HCT116 (cell line): ENCODE measurements around the gene FKBP6. TPM values are rescaled to one million over a fixed set of nuclear protein-coding genes. Genes with fewer than 3 reads are reported as not detected.

ENCODE experiments used
- ATAC-seq: fragments of 200-7000 bp; cut with Tn5 transposase; 2 replicates; pipeline ENCODE4 v1.9.1; 2020; ENCODE audit warnings: mild to moderate bottlenecking, moderate library complexity
- BruUV-seq: library from RNA; stranded (reverse); fragments of 400-500 nt; replicated peaks from 2 replicates; lab custom pipeline; 2021; lab: Mats Ljungman, UMichigan
- CTCF ChIA-PET: fragments of 300-600 bp; sonication (Branson Sonifier 250); formaldehyde crosslinking; loops from one replicate; lab custom pipeline; 2021; ENCODE audit warnings: antibody characterized with exemption; lab: Charles Lee
- POLR2A ChIA-PET: fragments of 300-600, 350-600 bp; sonication (Branson Sonifier 250); formaldehyde crosslinking; loops from one replicate; lab custom pipeline; 2021; ENCODE audit warnings: antibody characterized with exemption; lab: Charles Lee
- RAD21 ChIA-PET, 2 experiments: fragments of 300-600 bp; sonication (Branson Sonifier 250); formaldehyde crosslinking; loops; one replicate each; lab custom pipeline; 2023; ENCODE audit warnings: low total read pairs in 2 of 2; ENCODE audit not compliant: uncharacterized antibody in 2 of 2, unreplicated experiment in 2 of 2, low non-redundant PET in 1 of 2; lab: Charles Lee
- DNase-seq: peaks from one replicate; pipeline ENCODE4 v3.0.0-alpha.2; 2010; ENCODE audit warnings: low read depth, low spot score
- H2AFZ ChIP-seq: fragments of 200-600 bp; shearing (Covaris generic), sonication (generic); 2 replicates; pipeline ENCODE4 v1.6.1; 2017; ENCODE audit warnings: low read depth, mixed run types, mixed read lengths, antibody characterized with exemption, low read length; ENCODE audit not compliant: poor library complexity, severe bottlenecking
- H3K27ac ChIP-seq: 2 replicates; pipeline ENCODE4 v1.5.1; 2012; ENCODE audit warnings: low read depth, low read length
- H3K27me3 ChIP-seq: fragments of 200-600 bp; sonication (generic); 2 replicates; pipeline ENCODE4 v1.6.1; 2016; ENCODE audit warnings: mixed run types, low read length, mixed read lengths; ENCODE audit not compliant: insufficient read depth
- H3K36me3 ChIP-seq, 2 experiments: fragments of 200-500 bp in 1 of 2; fragments of 200-600 bp in 1 of 2; sonication (Bioruptor generic) in 1 of 2; sonication (generic) in 1 of 2; 2 replicates each; pipeline versions ENCODE4 v1.5.1 to v1.6.1; 2014 to 2016; ENCODE audit warnings: low read length in 2 of 2, inconsistent platforms in 1 of 2, mixed read lengths in 1 of 2, mixed run types in 1 of 2; ENCODE audit not compliant: insufficient read depth in 2 of 2, control insufficient read depth in 1 of 2
- H3K4me1 ChIP-seq, 2 experiments: fragments of 200-600 bp in 1 of 2; sonication (generic) in 1 of 2; 2 replicates each; pipeline versions ENCODE4 v1.5.1 to v1.6.1; 2012 to 2017; ENCODE audit warnings: low read length in 2 of 2, inconsistent platforms in 1 of 2, mild to moderate bottlenecking in 1 of 2, mixed read lengths in 1 of 2, mixed run types in 1 of 2, moderate library complexity in 1 of 2; ENCODE audit not compliant: insufficient read depth in 2 of 2, control insufficient read depth in 1 of 2
- H3K4me2 ChIP-seq: fragments of 200-600 bp; sonication (generic); 2 replicates; pipeline ENCODE4 v1.6.1; 2017; ENCODE audit warnings: mixed run types, low read length, mixed read lengths
- H3K4me3 ChIP-seq, 2 experiments: fragments of 200-600 bp in 1 of 2; sonication (generic) in 1 of 2; replicated peaks in 1 of 2; 2 replicates each; pipeline ENCODE4 v1.5.1; 2011 to 2016; ENCODE audit warnings: low read length in 2 of 2, control low read depth in 1 of 2, low read depth in 1 of 2, mild to moderate bottlenecking in 1 of 2, mixed read lengths in 1 of 2, mixed run types in 1 of 2
- H3K79me2 ChIP-seq: fragments of 200-600 bp; sonication (generic); 2 replicates; pipeline ENCODE4 v1.6.1; 2017; ENCODE audit warnings: mild to moderate bottlenecking, mixed run types, low read length, moderate library complexity, mixed read lengths; ENCODE audit not compliant: insufficient read depth
- H3K9ac ChIP-seq: fragments of 200-600 bp; sonication (generic); 2 replicates; pipeline ENCODE4 v1.6.1; 2016; ENCODE audit warnings: low read length, mixed read lengths
- H3K9me2 ChIP-seq: fragments of 200-600 bp; sonication (generic), shearing (Covaris generic); 2 replicates; pipeline ENCODE4 v1.6.1; 2017; ENCODE audit warnings: mixed run types, mild to moderate bottlenecking, moderate library complexity; ENCODE audit not compliant: insufficient read depth
- H3K9me3 ChIP-seq, 2 experiments: fragments of 200-500 bp in 1 of 2; fragments of 200-600 bp in 1 of 2; sonication (Bioruptor generic) in 1 of 2; sonication (generic) in 1 of 2; 2 replicates each; pipeline ENCODE4 v1.6.1; 2014 to 2017; ENCODE audit warnings: low read length in 2 of 2, mixed read lengths in 2 of 2, inconsistent platforms in 1 of 2, low read depth in 1 of 2, mild to moderate bottlenecking in 1 of 2, mixed run types in 1 of 2, moderate library complexity in 1 of 2; ENCODE audit not compliant: control insufficient read depth in 1 of 2, insufficient read depth in 1 of 2
- H4K20me1 ChIP-seq: fragments of 200-600 bp; sonication (generic), shearing (Covaris generic); 2 replicates; pipeline ENCODE4 v1.6.1; 2017; ENCODE audit warnings: mixed run types, mild to moderate bottlenecking, moderate library complexity; ENCODE audit not compliant: insufficient read depth
- CBX3 ChIP-seq: IDR thresholded peaks from 2 replicates; pipeline ENCODE4 v1.6.1; 2012; ENCODE audit warnings: low read depth
- CEBPB ChIP-seq: IDR thresholded peaks from 2 replicates; pipeline ENCODE4 v1.6.1; 2012; ENCODE audit warnings: low read depth
- EGR1 ChIP-seq: IDR thresholded peaks from 2 replicates; pipeline ENCODE4 v1.6.1; 2012; ENCODE audit warnings: low read depth
- POLR2A ChIP-seq: IDR thresholded peaks from 2 replicates; pipeline ENCODE4 v1.7.0; 2011; ENCODE audit warnings: borderline replicate concordance; ENCODE audit not compliant: insufficient read depth, insufficient read length; ENCODE audit errors: extremely low read depth
- SIN3A ChIP-seq: IDR thresholded peaks from 2 replicates; pipeline ENCODE4 v1.6.1; 2012; ENCODE audit warnings: low read depth
- SP1 ChIP-seq: IDR thresholded peaks from 2 replicates; pipeline ENCODE4 v1.6.1; 2012; ENCODE audit warnings: low read depth
- SRF ChIP-seq: IDR thresholded peaks from 2 replicates; pipeline ENCODE4 v1.6.1; 2012; ENCODE audit warnings: low read depth
- TCF7L2 ChIP-seq: IDR thresholded peaks from 2 replicates; pipeline ENCODE4 v1.7.0; 2011; ENCODE audit warnings: borderline replicate concordance, inconsistent platforms; ENCODE audit not compliant: insufficient read depth, insufficient read length; ENCODE audit errors: extremely low read depth
- YY1 ChIP-seq: IDR thresholded peaks from 2 replicates; pipeline ENCODE4 v1.6.1; 2011; ENCODE audit warnings: low read length, low read depth, moderate library complexity, mild to moderate bottlenecking; ENCODE audit not compliant: insufficient replicate concordance; ENCODE audit errors: extremely low read depth
- ZFX ChIP-seq: fragments of 450-650 bp; IDR thresholded peaks from 2 replicates; pipeline ENCODE4 v1.6.1; 2017
- ZNF274 ChIP-seq: fragments of 200-500 bp; sonication (Bioruptor generic); IDR thresholded peaks from 2 replicates; pipeline ENCODE4 v1.6.1; 2014; ENCODE audit warnings: mild to moderate bottlenecking, low read depth, low read length, inconsistent platforms
- intact Hi-C: fragments of 100-400 bp; cut with micrococcal nuclease; formaldehyde crosslinking; loops from 2 replicates; pipeline ENCODE4 v1.10.0; 2022
- total RNA-seq: library from RNA; stranded (reverse); gene quantifications from one replicate; pipeline ENCODE4 v1.2.1, GENCODE V29; 2021; ENCODE audit not compliant: unreplicated experiment
- TF ChIP-seq, protein P1 (sequence below): IDR thresholded peaks from 2 replicates; pipeline ENCODE4 v1.6.1; 2012
- TF ChIP-seq, protein P2 (sequence below): IDR thresholded peaks from 2 replicates; pipeline ENCODE4 v1.6.1; 2012; ENCODE audit warnings: low read depth
- TF ChIP-seq, protein P3 (sequence below), 3 experiments: fragments of 200-600 bp in 1 of 3; sonication (generic) in 1 of 3; IDR thresholded peaks in 2 of 3; conservative IDR thresholded peaks in 1 of 3; 2 replicates each; pipeline ENCODE4 v1.5.1; 2012 to 2017; ENCODE audit warnings: low read depth in 2 of 3, low read length in 2 of 3, antibody characterized with exemption in 1 of 3, borderline replicate concordance in 1 of 3, control low read depth in 1 of 3, mild to moderate bottlenecking in 1 of 3, mixed read lengths in 1 of 3, mixed run types in 1 of 3, moderate library complexity in 1 of 3; ENCODE audit not compliant: insufficient read depth in 1 of 3

Gene FKBP6
- total RNA-seq, 1 experiment from 2014 or later = not detected

DNA sequence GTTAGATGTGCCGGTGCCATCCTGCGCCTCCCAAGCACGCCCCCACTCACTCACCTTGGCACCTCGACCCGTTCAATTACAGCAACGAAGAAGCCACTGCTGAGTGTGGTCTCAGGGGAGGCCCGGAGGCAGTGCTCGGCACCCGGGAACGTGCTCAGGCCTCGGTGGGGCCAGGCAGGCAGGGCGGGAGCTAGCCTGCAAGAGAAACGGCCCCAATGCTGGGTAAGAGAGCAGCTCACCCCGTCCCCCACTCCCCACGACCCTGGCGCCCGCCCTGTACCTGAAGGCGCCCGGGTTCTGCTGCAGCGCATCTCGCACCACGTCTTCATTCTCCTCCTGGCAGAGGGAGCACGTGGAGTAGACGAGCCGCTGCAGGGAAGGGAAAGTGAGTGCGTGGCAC, 24.4 kb upstream of the FKBP6 start:
- Histone ChIP-seq H3K27me3 (no peaks in the 10 kb centered on the region), H3K4me1 (peaks cover 4 to 12% of the 10 kb centered on the region in 2 experiments), H2AFZ (no peak overlapping the region), H3K79me2 (peaks cover 30% of the 10 kb centered on the region), H4K20me1 (no peaks in the 10 kb centered on the region), H3K36me3 (peaks cover 9 to 19% of the 10 kb centered on the region in 2 experiments; a peak in 3 of 4 replicates), H3K9me3 (no peaks in the 10 kb centered on the region), H3K4me3 (no peak overlapping the region), H3K9me2 (no peaks in the 10 kb centered on the region), H3K9ac (no peak overlapping the region), H3K4me2 (no peak overlapping the region), H3K27ac (no peak overlapping the region)
- ChIA-PET RAD21 (no interaction called here), CTCF (no interaction called here), POLR2A (no interaction called here)
- intact Hi-C loops = no loop called here
- no TSS peak for BruUV-seq
- DNase-seq = no peak
- TF ChIP-seq TCF7L2 = no peak
- no peak for TF ChIP-seq YY1
- no peak for TF ChIP-seq POLR2A
- TF ChIP-seq, protein P1, sequence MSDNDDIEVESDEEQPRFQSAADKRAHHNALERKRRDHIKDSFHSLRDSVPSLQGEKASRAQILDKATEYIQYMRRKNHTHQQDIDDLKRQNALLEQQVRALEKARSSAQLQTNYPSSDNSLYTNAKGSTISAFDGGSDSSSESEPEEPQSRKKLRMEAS = no peak
- TF ChIP-seq ZNF274 = no peak
- TF ChIP-seq, protein P2, sequence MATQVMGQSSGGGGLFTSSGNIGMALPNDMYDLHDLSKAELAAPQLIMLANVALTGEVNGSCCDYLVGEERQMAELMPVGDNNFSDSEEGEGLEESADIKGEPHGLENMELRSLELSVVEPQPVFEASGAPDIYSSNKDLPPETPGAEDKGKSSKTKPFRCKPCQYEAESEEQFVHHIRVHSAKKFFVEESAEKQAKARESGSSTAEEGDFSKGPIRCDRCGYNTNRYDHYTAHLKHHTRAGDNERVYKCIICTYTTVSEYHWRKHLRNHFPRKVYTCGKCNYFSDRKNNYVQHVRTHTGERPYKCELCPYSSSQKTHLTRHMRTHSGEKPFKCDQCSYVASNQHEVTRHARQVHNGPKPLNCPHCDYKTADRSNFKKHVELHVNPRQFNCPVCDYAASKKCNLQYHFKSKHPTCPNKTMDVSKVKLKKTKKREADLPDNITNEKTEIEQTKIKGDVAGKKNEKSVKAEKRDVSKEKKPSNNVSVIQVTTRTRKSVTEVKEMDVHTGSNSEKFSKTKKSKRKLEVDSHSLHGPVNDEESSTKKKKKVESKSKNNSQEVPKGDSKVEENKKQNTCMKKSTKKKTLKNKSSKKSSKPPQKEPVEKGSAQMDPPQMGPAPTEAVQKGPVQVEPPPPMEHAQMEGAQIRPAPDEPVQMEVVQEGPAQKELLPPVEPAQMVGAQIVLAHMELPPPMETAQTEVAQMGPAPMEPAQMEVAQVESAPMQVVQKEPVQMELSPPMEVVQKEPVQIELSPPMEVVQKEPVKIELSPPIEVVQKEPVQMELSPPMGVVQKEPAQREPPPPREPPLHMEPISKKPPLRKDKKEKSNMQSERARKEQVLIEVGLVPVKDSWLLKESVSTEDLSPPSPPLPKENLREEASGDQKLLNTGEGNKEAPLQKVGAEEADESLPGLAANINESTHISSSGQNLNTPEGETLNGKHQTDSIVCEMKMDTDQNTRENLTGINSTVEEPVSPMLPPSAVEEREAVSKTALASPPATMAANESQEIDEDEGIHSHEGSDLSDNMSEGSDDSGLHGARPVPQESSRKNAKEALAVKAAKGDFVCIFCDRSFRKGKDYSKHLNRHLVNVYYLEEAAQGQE = no peak
- no peak for TF ChIP-seq SRF
- TF ChIP-seq, protein P3, sequence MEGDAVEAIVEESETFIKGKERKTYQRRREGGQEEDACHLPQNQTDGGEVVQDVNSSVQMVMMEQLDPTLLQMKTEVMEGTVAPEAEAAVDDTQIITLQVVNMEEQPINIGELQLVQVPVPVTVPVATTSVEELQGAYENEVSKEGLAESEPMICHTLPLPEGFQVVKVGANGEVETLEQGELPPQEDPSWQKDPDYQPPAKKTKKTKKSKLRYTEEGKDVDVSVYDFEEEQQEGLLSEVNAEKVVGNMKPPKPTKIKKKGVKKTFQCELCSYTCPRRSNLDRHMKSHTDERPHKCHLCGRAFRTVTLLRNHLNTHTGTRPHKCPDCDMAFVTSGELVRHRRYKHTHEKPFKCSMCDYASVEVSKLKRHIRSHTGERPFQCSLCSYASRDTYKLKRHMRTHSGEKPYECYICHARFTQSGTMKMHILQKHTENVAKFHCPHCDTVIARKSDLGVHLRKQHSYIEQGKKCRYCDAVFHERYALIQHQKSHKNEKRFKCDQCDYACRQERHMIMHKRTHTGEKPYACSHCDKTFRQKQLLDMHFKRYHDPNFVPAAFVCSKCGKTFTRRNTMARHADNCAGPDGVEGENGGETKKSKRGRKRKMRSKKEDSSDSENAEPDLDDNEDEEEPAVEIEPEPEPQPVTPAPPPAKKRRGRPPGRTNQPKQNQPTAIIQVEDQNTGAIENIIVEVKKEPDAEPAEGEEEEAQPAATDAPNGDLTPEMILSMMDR (IDR thresholded peaks at IDR 0.05 in 2 of 3, conservative IDR thresholded peaks at IDR 0.05 in 1 of 3; ENCODE audit: borderline replicate concordance in 1 of 3, insufficient read depth in 1 of 3, low read depth in 2 of 3, low read length in 2 of 3) = no peak
- TF ChIP-seq EGR1 = no peak
- no peak for TF ChIP-seq SIN3A
- no peak for TF ChIP-seq ZFX
- no peak for TF ChIP-seq SP1
- TF ChIP-seq CBX3 = no peak
- no peak for TF ChIP-seq CEBPB
- ATAC-seq = no peak
